GM12874 (cell line): ENCODE measurements around the gene JMJD1C.

Source experiments
- TF ChIP-seq, protein P1 (sequence below): IDR thresholded peaks from 2 replicates; pipeline ENCODE4 v1.5.1; 2011; ENCODE audit warnings: low read depth, mild to moderate bottlenecking, control low read depth, low read length, moderate library complexity; ENCODE audit not compliant: insufficient read depth

JMJD1C gene

GRCh38 chr10:63421591-63421990, 44.2 kb downstream of the JMJD1C start:
- TF ChIP-seq, protein P1, sequence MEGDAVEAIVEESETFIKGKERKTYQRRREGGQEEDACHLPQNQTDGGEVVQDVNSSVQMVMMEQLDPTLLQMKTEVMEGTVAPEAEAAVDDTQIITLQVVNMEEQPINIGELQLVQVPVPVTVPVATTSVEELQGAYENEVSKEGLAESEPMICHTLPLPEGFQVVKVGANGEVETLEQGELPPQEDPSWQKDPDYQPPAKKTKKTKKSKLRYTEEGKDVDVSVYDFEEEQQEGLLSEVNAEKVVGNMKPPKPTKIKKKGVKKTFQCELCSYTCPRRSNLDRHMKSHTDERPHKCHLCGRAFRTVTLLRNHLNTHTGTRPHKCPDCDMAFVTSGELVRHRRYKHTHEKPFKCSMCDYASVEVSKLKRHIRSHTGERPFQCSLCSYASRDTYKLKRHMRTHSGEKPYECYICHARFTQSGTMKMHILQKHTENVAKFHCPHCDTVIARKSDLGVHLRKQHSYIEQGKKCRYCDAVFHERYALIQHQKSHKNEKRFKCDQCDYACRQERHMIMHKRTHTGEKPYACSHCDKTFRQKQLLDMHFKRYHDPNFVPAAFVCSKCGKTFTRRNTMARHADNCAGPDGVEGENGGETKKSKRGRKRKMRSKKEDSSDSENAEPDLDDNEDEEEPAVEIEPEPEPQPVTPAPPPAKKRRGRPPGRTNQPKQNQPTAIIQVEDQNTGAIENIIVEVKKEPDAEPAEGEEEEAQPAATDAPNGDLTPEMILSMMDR = no peak

DNA sequence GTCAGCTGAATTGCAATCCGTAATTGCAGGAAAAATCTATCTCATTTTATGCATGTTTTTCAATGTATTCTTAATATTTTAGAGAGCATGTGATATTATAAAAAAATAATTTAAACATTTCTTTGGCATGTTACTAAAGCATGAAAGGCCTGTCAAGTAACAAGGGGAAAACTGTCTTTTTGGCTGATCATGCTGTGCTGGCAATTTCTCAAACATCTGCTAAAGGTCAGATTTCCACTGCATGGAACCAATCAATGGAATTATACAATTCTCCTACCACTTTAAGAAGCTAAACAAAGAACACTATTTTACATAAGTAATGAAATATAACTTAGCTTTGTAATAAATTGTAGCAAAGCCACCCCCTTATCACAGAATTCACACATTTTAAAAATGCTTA, 49.4 kb downstream of the JMJD1C start:
- TF ChIP-seq, protein P1 = no peak

DNA sequence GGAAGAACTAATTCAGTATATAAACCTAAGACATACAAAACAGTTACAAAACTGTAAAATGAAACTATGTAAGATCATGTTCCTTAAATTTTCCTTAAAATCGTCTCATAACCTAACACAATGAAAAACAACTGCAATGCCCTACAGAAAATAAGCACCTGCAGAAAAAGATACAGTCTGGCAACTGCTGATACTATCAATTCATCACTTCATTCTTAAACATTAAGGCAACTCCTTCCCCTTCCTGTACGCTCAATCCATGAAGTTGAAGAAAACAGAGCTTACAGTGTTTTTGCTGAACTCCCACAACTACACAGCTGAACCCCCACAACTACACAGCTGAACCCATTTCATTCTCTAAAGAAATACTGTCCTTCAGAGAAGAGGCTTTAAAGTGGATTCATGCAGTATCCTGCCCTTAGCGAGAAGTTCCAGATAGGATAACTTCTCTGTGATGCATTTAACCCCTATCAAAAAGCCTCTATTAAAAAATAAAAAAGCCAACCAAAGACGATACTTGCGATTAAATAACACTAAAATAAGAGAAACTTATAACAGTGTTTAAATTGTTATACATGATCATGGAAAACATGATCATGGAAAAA, 50.0 kb downstream of the JMJD1C start:
- TF ChIP-seq, protein P1 = no peak

- TF ChIP-seq, protein P1 = no peak
Observed at GRCh38 chr10:63414481-63415260, 51.1 kb downstream of the JMJD1C start.

GRCh38 chr10:63413429-63413828, 52.3 kb downstream of the JMJD1C start:
- TF ChIP-seq, protein P1 = no peak

DNA sequence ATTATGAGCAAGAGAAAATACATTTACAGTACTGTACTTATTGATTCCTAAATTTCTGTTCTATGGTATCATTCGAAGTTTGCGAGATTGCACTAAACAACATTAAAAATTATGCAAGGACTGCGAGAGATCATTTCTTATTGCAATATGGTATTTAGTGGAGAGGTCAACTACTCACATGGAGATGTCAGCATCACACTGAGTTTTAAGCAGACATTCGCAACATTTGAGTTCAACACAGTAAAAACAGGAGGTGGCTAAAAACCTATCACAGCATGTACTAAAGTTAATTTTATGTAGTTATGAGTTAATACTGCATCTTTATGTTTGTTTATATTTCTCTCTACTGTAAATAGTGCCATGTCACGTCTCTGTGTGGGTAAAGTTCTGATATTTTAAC, 53.5 kb downstream of the JMJD1C start:
- TF ChIP-seq, protein P1 = no peak

- TF ChIP-seq, protein P1 = no peak
Observed at GRCh38 chr10:63410633-63411032, 55.1 kb downstream of the JMJD1C start.
